Measurements from ENCODE around the gene SLC11A2.

DNA sequence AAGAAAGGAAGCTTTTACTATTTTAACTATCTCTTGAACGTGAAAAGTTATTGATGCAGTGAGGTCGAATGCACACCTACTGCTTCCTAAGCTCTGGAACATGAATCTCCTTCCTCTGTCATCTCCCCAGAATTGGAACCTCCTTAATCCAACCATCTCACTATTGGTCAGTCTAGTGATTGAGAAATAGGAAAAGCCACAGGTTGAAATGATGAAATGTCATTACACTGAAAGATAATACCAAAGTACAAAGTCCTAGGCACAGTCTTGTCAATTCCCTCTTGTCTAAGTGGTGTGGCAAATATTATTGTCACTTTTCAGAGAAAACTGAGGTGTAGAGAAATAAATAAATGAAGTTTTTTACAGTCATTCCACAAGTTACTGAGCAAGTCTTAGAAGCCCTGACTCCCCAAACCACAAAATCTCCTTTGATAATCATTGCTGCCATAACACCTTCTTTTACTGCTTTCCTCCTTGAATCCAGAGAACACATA is 93.3 kb downstream of the SLC11A2 start:
- TF ChIP-seq CSRNP3 (CRISPR knock-in tag; IDR thresholded peaks at IDR 0.05), result no peak
- TF ChIP-seq ZFP3 (CRISPR knock-in tag; IDR thresholded peaks at IDR 0.05), result no peak
- TF ChIP-seq OSR1 (CRISPR knock-in tag; IDR thresholded peaks at IDR 0.05), result no peak
- TF ChIP-seq, protein P1, sequence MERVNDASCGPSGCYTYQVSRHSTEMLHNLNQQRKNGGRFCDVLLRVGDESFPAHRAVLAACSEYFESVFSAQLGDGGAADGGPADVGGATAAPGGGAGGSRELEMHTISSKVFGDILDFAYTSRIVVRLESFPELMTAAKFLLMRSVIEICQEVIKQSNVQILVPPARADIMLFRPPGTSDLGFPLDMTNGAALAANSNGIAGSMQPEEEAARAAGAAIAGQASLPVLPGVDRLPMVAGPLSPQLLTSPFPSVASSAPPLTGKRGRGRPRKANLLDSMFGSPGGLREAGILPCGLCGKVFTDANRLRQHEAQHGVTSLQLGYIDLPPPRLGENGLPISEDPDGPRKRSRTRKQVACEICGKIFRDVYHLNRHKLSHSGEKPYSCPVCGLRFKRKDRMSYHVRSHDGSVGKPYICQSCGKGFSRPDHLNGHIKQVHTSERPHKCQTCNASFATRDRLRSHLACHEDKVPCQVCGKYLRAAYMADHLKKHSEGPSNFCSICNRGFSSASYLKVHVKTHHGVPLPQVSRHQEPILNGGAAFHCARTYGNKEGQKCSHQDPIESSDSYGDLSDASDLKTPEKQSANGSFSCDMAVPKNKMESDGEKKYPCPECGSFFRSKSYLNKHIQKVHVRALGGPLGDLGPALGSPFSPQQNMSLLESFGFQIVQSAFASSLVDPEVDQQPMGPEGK (CRISPR knock-in tag; IDR thresholded peaks at IDR 0.05; ENCODE audit: borderline replicate concordance), result no peak
- no peak for TF ChIP-seq GLIS3 (CRISPR knock-in tag; IDR thresholded peaks at IDR 0.05)
- TF ChIP-seq SNAI2 (CRISPR knock-in tag; IDR thresholded peaks at IDR 0.05), result no peak
- no peak for TF ChIP-seq ESRRG (CRISPR knock-in tag; IDR thresholded peaks at IDR 0.05)
